Fibroblast of peridontal ligament (primary cell): ENCODE data around the gene HPN.
A peak's percentile ranks its signal among the peaks of the same experiment; 100 is the strongest.
"Not testable (repeated sequence)": the region's sequence is repeated elsewhere in the genome, so short reads cannot be mapped to it uniquely, and the experiment has no call there.

Experiments used
- DNase-seq: peaks from one replicate; pipeline ENCODE4 v3.0.0-alpha.2; 2010; ENCODE audit errors: extremely low read depth

The HPN gene

GRCh38 chr19:35042954-35043604, 1.6 kb downstream of the HPN start:
- DNase-seq, result no peak

DNA sequence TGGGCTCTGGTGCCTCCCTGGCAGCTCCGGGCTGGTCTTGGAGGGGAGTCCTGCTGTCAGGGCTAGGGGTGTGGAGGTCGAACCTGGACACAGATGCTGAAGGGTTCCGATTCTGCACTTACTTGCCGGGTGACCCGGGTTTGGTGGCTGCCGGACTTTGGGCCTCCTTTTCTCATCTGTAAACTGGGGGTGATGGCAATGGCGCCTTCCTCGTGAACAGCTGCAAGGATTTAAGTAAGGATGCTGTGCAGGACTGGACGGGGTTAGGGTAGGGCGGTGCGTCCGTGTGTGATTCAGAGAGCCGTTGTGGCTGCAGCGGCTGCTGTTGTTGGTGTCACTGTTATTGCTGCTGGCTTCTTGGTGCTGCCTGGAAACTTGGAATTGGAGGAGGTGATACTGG, 2.4 kb downstream of the HPN start:
- no peak for DNase-seq

DNA sequence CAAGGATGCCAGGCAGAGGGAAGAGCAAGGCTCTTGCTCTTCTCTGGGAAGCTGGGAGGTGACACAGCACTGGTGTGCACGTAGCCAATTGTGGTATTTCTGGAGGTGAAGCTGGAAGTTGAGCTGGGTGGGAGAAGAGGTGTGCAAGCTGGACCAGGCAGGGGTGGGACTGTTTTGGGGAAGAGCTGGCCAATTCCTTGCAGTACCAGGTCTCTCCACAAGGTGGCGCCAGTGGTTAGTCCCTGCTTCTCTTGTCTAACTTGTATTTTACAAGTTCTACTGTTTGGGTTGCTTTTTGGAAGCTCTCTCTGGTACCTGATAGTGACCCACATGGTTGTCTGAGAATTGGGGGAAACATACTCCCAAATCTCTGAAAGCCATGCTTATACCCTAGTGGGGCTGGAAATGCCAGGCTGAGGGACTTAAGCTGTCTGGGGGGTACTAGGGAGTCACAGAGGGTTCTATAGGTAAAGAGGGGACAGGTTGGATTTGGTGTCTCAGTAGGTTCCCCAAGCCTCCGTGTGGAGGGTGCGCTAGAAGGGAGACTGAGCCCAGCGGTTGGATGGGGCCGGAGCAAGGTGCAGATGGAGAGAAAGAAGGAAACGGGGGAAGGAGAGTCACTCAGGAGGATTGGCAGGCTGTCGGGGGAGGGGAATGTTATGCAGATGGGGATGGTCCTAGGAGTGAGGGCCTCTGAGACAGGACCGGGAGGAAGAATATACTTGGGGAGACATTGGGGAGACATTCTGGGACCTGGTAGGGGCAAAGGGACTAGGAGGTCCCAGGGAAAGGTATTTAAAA, 3.0 kb downstream of the HPN start:
- DNase-seq, result peak; percentile 59

- DNase-seq, result no peak
These were observed 4.3 kb downstream of the HPN start for GRCh38 chr19:35045667-35046300.

DNA sequence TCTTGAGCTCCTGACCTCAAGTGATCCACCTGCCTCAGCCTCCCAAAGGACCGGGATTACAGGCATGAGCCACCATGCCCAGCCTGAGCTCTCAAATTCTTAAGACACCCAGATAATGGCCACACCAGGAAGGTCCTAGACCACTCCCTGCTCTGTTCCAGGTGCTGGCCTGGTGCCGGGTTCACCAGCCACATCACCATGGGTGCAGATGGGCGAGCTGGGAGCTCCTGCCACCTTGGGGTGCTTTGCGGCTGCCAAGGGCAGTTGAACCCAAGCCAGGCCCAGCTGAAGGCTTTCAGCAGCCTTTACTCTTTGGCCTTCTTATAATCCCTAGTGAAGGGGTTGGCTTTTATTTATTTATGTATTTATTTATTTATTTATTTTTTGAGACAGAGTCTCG, 4.9 kb downstream of the HPN start:
- DNase-seq, result no peak

DNA sequence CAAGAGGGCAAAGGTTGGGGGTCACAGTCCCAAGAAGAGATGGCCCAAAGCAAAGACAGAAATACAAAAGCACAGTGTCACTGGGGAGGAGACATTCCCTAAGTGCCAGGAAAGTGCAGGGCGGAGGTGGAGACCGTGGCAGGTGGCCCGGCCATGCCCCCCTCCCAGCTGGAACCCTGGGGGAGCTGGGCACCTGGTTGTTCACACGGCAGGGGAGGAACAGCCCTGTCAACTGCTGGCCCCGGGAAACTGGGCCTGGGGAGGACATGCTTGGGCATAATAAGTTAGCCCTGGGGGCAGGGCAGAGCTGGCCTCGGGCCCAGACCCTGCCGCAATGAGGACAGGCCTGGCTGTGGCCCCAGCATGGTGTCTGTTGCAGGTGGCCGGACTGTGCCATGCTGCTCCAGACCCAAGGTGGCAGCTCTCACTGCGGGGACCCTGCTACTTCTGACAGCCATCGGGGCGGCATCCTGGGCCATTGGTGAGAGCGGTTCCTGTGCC, 7.4 kb downstream of the HPN start:
- no peak for DNase-seq

DNA sequence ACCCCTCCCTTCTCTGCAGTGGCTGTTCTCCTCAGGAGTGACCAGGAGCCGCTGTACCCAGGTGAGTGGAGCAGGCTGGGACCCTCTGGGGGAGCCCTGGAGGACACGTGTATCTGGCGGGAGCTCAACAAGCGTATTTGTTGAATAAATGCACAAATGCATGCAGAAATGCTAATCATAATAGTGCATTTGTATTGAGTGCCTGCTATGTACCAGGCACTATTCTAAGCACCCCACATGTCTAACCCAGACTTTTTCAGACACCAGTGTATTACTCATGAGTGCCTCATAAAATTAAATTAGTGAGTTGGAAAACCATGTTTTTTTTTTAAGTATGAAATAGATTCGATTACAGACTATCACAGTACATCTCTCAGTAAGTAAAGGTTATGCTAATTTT, 7.9 kb downstream of the HPN start:
- no peak for DNase-seq

DNA sequence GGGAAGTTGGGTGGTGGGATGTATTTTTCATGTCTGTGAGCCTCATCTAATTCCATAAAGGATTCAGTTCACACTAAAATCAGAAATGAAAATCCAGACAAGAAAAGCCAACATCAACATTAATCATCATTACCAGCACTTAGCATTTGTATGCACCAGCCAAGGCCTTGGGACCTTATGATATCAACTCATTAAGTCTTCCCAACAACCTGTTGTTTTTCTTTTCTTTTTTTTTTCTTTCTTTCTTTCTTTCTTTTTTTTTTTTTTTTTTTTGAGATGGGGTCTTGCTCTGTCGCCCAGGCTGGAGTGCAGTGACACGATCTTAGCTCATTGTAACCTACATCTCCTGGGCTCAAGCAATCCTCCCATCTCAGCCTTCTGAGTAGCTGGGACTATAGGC, 9.1 kb downstream of the HPN start:
- DNase-seq, result not testable (repeated sequence)

DNA sequence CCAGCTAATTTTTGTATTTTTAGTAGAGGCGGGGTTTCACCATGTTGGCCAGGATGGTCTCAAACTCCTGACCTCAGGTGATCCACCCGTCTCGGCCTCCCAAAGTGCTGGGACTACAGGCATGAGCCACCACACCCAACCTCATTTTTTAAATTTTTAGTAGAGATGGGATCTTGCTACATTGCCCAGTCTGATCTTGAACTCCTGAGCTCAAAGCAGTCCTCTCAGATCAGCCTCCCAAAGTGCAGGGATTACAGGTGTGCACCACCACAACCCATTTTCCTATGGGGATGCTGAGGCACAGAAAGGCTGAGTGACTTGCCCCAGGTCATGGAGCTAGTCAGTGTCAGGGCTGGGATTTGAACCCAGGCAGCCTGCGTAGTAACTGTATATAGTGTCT, 9.7 kb downstream of the HPN start:
- DNase-seq, result not testable (repeated sequence)

DNA sequence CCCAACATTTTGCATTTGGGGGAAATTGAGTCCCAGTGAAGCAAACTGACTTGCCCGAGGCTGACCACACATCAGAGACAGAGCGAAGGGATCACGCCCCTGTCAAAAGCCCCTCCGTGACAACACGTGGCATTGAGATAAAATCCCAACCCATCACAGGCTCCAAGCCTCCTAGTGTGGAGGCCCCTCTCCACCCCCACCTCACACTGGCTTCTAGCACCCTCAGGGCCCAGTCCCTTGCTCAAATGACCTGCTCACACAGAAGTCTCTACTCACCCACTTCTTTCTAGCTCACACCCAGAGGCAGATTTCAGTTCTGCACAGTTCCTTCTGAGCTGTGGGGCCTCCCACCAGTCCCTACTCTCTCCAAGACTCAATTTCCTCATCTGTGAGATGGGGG, 10.3 kb downstream of the HPN start:
- no peak for DNase-seq

- DNase-seq, result no peak
These were observed 11.2 kb downstream of the HPN start for GRCh38 chr19:35052599-35053190.

DNA sequence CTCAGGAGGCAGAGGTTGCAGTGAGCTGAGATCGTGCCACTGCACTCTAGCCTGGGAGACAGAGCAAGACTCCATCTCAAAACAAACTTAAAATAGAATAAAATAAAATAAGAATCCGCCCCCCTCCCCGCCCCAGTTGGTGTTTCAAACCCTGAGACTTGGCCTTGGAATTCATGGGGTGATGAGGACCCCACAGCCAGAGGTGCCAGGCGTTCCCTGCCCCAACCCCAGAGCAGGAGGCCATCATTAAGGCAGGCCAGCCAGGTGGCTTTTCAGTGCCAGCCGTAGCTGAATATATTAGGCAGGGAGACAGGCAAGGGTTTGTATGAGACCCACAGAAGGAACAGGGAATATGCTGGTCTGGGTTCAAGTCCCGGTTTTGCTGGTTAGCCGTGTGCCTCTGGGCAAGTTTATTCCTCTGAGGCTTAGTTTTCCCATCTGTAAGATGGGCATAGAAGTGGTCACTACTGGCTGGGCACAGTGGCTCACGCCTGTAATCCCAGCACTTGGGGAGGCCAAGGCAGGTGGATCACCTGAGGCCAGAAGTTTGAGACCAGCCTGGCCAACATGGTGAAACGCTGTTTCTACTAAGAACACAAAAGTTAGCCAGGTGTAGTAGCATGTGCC, 12.3 kb downstream of the HPN start:
- no peak for DNase-seq

DNA sequence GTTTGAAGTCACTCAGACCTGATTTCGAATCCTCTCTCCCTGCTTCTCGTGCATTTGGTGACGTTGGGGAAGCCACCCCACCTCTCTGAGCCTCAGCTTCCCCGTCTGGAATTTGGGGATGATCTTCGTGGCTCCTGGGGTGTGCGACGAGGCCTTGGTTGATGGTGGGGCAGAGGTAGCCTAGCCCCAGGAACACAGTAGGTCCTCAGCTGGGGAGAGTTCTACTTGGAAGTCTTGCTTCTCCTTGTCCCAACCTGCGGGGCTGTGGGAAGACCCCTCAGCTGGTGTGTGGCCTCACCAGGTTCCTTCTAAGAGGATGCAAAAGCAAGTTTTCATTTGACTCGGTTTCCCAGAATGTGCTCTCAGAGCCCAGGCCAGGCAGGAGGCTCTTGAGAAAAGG, 13.1 kb downstream of the HPN start:
- no peak for DNase-seq

- DNase-seq, result no peak
These were observed 14.2 kb downstream of the HPN start for GRCh38 chr19:35055715-35056179.

- DNase-seq, result no peak
These were observed 15.1 kb downstream of the HPN start for GRCh38 chr19:35056513-35057063.

- no peak for DNase-seq
These were observed 16.8 kb downstream of the HPN start for GRCh38 chr19:35058370-35058769.

- no peak for DNase-seq
These were observed 17.7 kb downstream of the HPN start for GRCh38 chr19:35059006-35059798.

GRCh38 chr19:35059799-35060091, 18.2 kb downstream of the HPN start:
- no peak for DNase-seq

DNA sequence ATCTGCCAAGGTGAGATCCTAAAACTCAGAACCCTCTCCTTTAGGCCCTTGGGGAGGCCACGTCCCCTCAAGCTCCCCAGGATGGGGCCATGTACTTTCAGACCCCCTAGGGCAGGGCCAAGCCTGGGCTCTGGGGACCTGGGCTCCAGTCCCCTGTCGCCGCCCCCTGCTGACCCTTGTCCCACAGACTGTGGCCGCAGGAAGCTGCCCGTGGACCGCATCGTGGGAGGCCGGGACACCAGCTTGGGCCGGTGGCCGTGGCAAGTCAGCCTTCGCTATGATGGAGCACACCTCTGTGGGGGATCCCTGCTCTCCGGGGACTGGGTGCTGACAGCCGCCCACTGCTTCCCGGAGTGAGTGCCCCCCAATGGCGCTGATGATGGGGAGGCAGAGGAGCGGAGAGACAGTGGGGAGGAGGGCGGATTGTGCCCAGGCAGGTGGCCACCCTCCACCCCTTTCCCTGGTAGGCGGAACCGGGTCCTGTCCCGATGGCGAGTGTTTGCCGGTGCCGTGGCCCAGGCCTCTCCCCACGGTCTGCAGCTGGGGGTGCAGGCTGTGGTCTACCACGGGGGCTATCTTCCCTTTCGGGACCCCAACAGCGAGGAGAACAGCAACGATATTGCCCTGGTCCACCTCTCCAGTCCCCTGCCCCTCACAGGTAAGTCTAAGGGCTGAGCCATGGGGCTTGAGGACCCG, 18.8 kb downstream of the HPN start:
- DNase-seq, result no peak
